Measurements from ENCODE around the gene RGS1. TPM values are rescaled to one million over a fixed set of nuclear protein-coding genes. Genes with fewer than 3 reads are reported as not detected.

The RGS1 gene
- total RNA-seq, 1 donor from 2014 or later: 145 TPM

DNA sequence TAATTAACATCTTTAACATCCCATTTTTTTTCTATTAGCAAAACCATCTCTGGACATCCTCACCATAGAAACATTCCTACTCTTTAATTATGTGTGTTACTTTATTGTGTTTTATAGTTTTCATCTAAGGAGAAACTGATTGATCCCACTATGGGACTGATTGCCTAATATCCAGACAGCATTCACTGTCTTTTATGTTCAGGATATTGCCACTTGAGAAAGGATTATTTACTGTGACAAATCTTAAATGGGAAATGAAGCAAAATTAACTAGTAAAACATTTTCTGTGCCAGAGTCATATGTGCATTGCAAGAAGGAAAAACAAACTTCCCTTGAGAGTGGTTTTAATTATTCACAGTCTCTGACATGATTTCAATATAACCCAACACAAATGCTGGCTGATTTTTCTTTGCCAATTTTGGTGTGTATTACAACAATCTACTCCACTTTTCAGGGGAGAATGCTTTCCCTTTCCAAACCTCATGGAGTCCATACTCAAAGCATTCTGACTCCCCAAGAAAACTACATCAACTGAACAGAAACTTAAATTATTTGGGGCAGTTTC lies 44.6 kb downstream of the RGS1 start:
- Histone ChIP-seq H3K9me3 (no peaks in the 10 kb centered on the region), H3K27ac (no peak overlapping the region), H3K4me3 (no peak overlapping the region), H3K4me1 (no peaks in the 10 kb centered on the region), H3K27me3 (no peaks in the 10 kb centered on the region), H3K36me3 (no peaks in the 10 kb centered on the region)
- intact Hi-C loops (cut with DNase I): no loop called here
- DNase-seq (ENCODE audit: extremely low spot score in 2 of 2): no peak
- TF ChIP-seq POLR2A (IDR thresholded peaks at IDR 0.05): no peak
- TF ChIP-seq, protein P1, sequence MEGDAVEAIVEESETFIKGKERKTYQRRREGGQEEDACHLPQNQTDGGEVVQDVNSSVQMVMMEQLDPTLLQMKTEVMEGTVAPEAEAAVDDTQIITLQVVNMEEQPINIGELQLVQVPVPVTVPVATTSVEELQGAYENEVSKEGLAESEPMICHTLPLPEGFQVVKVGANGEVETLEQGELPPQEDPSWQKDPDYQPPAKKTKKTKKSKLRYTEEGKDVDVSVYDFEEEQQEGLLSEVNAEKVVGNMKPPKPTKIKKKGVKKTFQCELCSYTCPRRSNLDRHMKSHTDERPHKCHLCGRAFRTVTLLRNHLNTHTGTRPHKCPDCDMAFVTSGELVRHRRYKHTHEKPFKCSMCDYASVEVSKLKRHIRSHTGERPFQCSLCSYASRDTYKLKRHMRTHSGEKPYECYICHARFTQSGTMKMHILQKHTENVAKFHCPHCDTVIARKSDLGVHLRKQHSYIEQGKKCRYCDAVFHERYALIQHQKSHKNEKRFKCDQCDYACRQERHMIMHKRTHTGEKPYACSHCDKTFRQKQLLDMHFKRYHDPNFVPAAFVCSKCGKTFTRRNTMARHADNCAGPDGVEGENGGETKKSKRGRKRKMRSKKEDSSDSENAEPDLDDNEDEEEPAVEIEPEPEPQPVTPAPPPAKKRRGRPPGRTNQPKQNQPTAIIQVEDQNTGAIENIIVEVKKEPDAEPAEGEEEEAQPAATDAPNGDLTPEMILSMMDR (IDR thresholded peaks at IDR 0.05): no peak
- no peak for TF ChIP-seq POLR2AphosphoS5 (IDR thresholded peaks at IDR 0.05; ENCODE audit: insufficient read depth in 1 of 2, low read depth in 1 of 2)

DNA sequence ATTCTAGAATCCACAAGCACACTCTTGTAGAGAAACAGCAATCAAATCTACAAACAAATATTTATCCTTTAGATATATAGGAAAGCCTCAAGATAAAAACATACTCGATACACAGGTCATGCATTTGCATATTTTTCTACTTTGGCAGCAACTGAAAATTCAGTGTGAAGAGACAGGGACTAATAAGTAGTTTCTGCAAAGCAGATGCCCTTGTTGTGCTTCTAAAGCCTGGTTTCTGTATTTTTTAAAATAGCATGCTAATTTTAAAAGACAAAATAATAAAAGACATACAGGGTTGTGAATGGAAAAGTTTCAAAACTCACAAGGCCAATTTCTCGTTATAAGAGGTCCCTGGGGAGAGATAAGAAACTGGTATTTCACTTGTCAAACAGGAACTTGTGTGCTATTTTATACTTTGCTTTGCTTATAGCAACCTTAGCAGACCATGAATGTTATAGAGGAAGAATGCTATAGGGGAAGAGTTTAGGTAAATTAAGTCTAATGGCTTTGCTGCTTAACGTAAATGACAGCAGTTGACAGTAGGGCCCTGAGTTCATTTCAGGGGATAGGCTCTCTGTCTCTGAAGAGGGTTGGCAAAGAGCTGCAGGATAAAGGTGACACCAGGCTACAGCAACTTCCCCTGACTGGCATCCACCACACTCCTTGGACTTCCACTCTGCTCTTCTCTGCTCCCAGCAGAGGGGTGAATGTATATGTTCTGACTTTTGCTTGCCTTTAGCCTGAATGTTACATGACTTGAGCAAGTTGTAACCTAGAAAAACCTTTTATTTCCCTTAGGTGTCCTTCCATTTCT lies 51.0 kb downstream of the RGS1 start:
- no peak for DNase-seq (ENCODE audit: extremely low spot score in 2 of 2)
- intact Hi-C loops (cut with DNase I): no loop called here
- Histone ChIP-seq H3K36me3 (no peaks in the 10 kb centered on the region), H3K27me3 (no peaks in the 10 kb centered on the region), H3K27ac (no peak overlapping the region), H3K4me1 (no peaks in the 10 kb centered on the region), H3K9me3 (no peaks in the 10 kb centered on the region), H3K4me3 (no peak overlapping the region)
- TF ChIP-seq POLR2AphosphoS5 (IDR thresholded peaks at IDR 0.05; ENCODE audit: insufficient read depth in 1 of 2, low read depth in 1 of 2) (no peak), POLR2A (IDR thresholded peaks at IDR 0.05) (no peak)
- TF ChIP-seq, protein P1 (IDR thresholded peaks at IDR 0.05): no peak

DNA sequence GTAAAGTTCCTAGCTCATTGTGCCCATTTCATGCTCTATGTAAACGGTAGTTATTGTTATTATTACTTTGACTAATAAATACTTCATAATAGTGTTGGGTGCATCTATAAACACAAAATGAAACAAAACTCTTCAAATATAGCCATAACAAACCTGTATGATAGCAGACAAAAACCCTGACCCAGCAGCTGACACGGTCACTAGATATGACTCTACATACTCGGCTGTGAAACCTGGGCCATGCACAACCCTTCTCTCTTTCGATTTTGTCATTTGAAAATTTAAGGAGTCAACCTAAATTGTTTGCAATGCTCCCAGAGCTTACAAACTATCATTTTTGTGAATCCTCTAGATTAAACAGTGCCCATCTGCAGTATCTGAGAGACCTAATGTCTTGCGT lies 52.3 kb downstream of the RGS1 start:
- H3K36me3 ChIP-seq: no peaks in the 10 kb centered on the region
- no peak for DNase-seq (ENCODE audit: extremely low spot score in 2 of 2)
- H3K4me3 ChIP-seq: no peak overlapping the region
- no peaks in the 10 kb centered on the region for H3K27me3 ChIP-seq
- no peak overlapping the region for H3K27ac ChIP-seq
- H3K9me3 ChIP-seq: no peaks in the 10 kb centered on the region
- intact Hi-C loops (cut with DNase I): no loop called here
- H3K4me1 ChIP-seq: no peaks in the 10 kb centered on the region
- TF ChIP-seq POLR2A (IDR thresholded peaks at IDR 0.05): no peak

DNA sequence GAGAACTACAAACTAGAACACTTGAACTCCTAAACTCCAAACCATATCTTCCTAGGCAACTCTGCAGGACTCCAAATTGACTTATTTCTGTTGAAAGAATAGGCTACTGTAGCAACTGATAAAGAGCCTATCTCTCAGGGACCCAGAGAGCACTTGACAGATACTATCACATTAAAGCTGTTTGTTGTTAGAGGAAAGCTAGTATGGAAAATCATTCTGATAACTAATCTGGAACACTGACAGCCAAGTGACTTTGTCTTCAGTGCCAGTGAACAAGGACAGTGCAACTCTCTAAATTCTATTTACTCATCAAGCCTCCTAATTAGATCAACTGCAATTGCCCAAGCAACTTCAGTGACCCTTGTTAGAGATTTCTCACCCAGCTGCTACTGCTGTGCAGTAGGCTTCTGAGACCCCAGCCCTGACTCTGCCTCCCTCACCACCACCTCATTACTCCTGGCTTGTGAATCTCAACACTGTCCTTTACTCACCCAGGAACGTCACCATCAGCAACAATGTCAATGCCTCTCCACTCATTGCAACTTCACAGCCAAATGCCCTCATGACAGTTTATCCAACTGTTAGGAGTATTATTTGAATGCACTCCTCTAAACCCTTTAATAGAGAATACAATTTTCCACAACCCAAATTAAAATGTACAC lies 53.0 kb downstream of the RGS1 start:
- TF ChIP-seq POLR2AphosphoS5 (IDR thresholded peaks at IDR 0.05; ENCODE audit: insufficient read depth in 1 of 2, low read depth in 1 of 2) (no peak), POLR2A (IDR thresholded peaks at IDR 0.05) (no peak)
- TF ChIP-seq, protein P1 (IDR thresholded peaks at IDR 0.05): no peak
- no peak for DNase-seq (ENCODE audit: extremely low spot score in 2 of 2)
- H3K27me3 ChIP-seq: no peaks in the 10 kb centered on the region
- H3K4me3 ChIP-seq: no peak overlapping the region
- no peak overlapping the region for H3K27ac ChIP-seq
- intact Hi-C loops (cut with DNase I): no loop called here
- no peaks in the 10 kb centered on the region for H3K4me1 ChIP-seq
- no peaks in the 10 kb centered on the region for H3K9me3 ChIP-seq
- no peaks in the 10 kb centered on the region for H3K36me3 ChIP-seq

DNA sequence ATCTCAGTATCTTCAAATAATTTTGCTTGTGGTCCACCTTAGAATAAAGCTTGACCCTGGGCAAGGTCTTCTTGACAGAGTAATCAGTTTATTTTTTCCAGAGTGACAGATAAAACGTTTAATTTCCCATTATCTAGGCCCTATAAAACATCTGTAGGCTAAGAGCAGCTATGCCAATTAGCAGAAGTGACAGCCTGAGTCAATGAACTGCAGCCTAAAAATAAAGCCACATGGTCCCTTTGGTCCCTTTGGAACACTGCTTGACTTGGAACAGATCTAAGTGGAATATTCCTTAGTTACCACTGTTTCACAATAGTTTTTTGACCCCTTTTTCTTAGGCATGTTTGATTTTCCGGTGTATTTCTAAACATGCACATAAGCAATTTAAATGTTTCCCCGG lies 54.0 kb downstream of the RGS1 start:
- intact Hi-C loops (cut with DNase I): no loop called here
- no peaks in the 10 kb centered on the region for H3K27me3 ChIP-seq
- H3K4me3 ChIP-seq: no peak overlapping the region
- no peaks in the 10 kb centered on the region for H3K9me3 ChIP-seq
- no peak overlapping the region for H3K27ac ChIP-seq
- no peaks in the 10 kb centered on the region for H3K36me3 ChIP-seq
- H3K4me1 ChIP-seq: no peaks in the 10 kb centered on the region
- TF ChIP-seq POLR2A (IDR thresholded peaks at IDR 0.05): no peak
- TF ChIP-seq, protein P1 (IDR thresholded peaks at IDR 0.05): no peak
- DNase-seq (ENCODE audit: extremely low spot score in 2 of 2): no peak

Other genes with a start within 250 kb of the RGS1 start
- gene RGS13, start 60.4 kb downstream of the RGS1 start, total RNA-seq: 0.98 TPM
- 100 TPM for gene RGS2, start 233.3 kb downstream of the RGS1 start, total RNA-seq

All from vagina (tissue), 2 donors.